ENCODE data around the gene WLS.

WLS gene

DNA sequence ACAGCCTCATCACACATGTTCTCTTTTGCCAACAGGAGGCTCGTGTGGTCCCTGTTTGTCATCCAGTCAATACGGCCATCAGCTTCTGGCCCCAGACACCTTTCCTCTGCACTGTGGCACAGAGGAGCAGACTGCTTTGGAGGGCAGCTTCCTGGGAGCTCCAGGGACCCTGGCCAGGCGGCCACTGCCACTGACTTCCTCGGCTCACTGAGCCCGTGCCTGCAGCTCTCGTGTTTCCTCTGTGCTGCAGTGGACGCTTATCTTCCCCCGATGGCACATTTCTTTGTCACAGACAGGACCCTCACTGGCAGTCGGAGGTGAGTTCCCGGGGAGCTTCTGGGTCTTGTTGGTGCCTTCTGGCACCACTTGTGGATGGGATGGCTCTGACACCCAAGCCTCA lies 114.9 kb downstream of the WLS start:
- no peak overlapping the region for H3K4me2 ChIP-seq
- H3K9ac ChIP-seq, result no peak overlapping the region

DNA sequence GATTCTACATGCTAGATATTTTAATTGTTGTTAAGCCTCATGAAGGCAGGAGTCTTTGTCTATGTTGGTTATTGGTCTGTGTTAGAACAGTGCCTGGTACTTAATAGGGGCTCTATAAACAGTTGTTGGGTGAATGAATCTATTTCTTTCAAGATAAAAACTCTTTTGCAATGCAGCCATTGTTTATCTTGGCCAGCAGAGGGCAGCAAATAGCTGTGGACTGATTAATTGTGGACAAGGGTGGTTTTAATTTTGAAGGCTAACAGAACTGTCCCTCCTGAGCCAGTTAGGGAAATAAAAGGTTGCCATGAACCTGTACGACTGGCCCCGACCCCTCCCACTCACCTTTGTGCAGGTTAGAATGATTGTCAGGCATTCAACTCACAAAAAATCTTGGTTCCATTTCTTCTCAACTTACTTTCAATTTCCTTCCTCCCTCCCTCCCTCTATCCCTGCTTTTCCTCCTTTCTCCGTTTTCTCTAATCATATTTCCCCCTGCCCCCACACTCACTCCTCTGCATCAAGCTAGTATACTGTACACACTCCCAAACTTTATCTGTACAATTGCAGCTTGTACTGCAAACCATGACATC lies 115.6 kb downstream of the WLS start:
- Histone ChIP-seq H3K4me1 (ENCODE audit: low read depth, poor library complexity, severe bottlenecking) (peaks cover 3% of the 10 kb centered on the region), H3K4me2 (0 out of 2 replicates have a peak overlapping the region, but pooled peaks have one; percentile 36), H4K20me1 (ENCODE audit: insufficient read depth) (no peaks in the 10 kb centered on the region), H2AFZ (ENCODE audit: low read depth) (peak overlapping the region; percentile 47; the same call in 1 of the 2 replicates), H3K36me3 (ENCODE audit: insufficient read depth) (no peaks in the 10 kb centered on the region), H3K27me3 (ENCODE audit: insufficient read depth, low read depth) (no peaks in the 10 kb centered on the region), H3K79me2 (ENCODE audit: insufficient read depth, low read depth) (no peaks in the 10 kb centered on the region), H3K9ac (no peak overlapping the region), H3K27ac (no peak overlapping the region), H3K4me3 (IDR thresholded peaks at IDR 0.05; ENCODE audit: insufficient read depth, low read depth, low read length) (no peak overlapping the region)
- TF ChIP-seq, protein P1, sequence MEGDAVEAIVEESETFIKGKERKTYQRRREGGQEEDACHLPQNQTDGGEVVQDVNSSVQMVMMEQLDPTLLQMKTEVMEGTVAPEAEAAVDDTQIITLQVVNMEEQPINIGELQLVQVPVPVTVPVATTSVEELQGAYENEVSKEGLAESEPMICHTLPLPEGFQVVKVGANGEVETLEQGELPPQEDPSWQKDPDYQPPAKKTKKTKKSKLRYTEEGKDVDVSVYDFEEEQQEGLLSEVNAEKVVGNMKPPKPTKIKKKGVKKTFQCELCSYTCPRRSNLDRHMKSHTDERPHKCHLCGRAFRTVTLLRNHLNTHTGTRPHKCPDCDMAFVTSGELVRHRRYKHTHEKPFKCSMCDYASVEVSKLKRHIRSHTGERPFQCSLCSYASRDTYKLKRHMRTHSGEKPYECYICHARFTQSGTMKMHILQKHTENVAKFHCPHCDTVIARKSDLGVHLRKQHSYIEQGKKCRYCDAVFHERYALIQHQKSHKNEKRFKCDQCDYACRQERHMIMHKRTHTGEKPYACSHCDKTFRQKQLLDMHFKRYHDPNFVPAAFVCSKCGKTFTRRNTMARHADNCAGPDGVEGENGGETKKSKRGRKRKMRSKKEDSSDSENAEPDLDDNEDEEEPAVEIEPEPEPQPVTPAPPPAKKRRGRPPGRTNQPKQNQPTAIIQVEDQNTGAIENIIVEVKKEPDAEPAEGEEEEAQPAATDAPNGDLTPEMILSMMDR (conservative IDR thresholded peaks at IDR 0.05; ENCODE audit: low read depth, low read length), result peak; percentile 84

More for the DNA sequence above, 114.9 kb downstream of the WLS start:
- no peaks in the 10 kb centered on the region for H3K79me2 ChIP-seq (ENCODE audit: insufficient read depth, low read depth)
- peaks cover 3% of the 10 kb centered on the region for H3K4me1 ChIP-seq (ENCODE audit: low read depth, poor library complexity, severe bottlenecking)
- H3K36me3 ChIP-seq (ENCODE audit: insufficient read depth), result no peaks in the 10 kb centered on the region
- no peaks in the 10 kb centered on the region for H4K20me1 ChIP-seq (ENCODE audit: insufficient read depth)
- no peak overlapping the region for H3K27ac ChIP-seq
- TF ChIP-seq, protein P1 (conservative IDR thresholded peaks at IDR 0.05; ENCODE audit: low read depth, low read length), result no peak
- no peaks in the 10 kb centered on the region for H3K27me3 ChIP-seq (ENCODE audit: insufficient read depth, low read depth)
- H3K4me3 ChIP-seq (IDR thresholded peaks at IDR 0.05; ENCODE audit: insufficient read depth, low read depth, low read length), result no peak overlapping the region
- no peak overlapping the region for H2AFZ ChIP-seq (ENCODE audit: low read depth)

DNA sequence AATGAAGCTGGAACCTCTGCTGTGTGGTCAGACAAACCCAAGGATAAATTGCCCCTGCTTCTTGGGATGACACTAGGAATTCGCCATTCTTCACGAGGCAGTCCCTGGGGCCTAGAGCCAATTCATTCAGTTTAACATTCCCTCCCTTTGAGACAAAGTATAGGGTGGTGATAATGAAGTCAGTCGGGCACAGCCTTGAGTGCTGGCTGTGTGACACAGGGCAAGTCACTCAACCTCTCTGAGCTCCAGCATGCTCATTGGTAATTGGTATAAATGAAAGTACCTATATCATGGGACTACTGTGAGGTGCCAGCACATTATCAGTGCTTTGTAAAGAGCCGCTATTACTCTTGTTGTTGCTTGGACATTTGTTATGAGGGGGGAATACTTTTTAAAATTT lies 117.0 kb downstream of the WLS start:
- H4K20me1 ChIP-seq (ENCODE audit: insufficient read depth), result no peaks in the 10 kb centered on the region
- no peak overlapping the region for H3K4me3 ChIP-seq (IDR thresholded peaks at IDR 0.05; ENCODE audit: insufficient read depth, low read depth, low read length)
- TF ChIP-seq, protein P1 (conservative IDR thresholded peaks at IDR 0.05; ENCODE audit: low read depth, low read length), result no peak
- no peak overlapping the region for H3K27ac ChIP-seq
- no peak overlapping the region for H2AFZ ChIP-seq (ENCODE audit: low read depth)
- no peaks in the 10 kb centered on the region for H3K27me3 ChIP-seq (ENCODE audit: insufficient read depth, low read depth)
- no peak overlapping the region for H3K4me2 ChIP-seq
- peaks cover 1% of the 10 kb centered on the region for H3K4me1 ChIP-seq (ENCODE audit: low read depth, poor library complexity, severe bottlenecking)
- H3K36me3 ChIP-seq (ENCODE audit: insufficient read depth), result no peaks in the 10 kb centered on the region
- H3K79me2 ChIP-seq (ENCODE audit: insufficient read depth, low read depth), result no peaks in the 10 kb centered on the region
- H3K9ac ChIP-seq, result no peak overlapping the region

DNA sequence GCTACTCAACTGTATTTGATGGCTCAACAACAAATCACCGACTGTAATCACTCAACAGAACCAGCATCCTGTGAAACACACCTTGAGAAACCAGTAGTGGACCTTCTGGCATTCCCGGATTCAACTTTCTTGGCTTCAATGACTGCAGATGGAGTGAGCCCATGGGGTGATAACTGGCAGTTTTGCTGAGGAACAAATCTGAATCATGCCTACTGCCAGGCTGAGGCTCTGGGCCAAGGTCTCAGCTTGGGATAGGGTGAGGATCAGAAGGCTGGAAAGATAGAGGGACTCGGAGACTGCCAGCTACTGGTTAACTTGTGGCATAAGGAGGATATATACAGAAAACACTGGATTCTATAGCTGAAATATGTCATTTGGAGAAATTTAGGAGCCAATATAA lies 118.4 kb downstream of the WLS start:
- Histone ChIP-seq H3K4me2 (no peak overlapping the region), H3K4me3 (IDR thresholded peaks at IDR 0.05; ENCODE audit: insufficient read depth, low read depth, low read length) (no peak overlapping the region), H4K20me1 (ENCODE audit: insufficient read depth) (no peaks in the 10 kb centered on the region), H3K36me3 (ENCODE audit: insufficient read depth) (no peaks in the 10 kb centered on the region), H3K4me1 (ENCODE audit: low read depth, poor library complexity, severe bottlenecking) (no peaks in the 10 kb centered on the region), H2AFZ (ENCODE audit: low read depth) (no peak overlapping the region), H3K27ac (no peak overlapping the region), H3K27me3 (ENCODE audit: insufficient read depth, low read depth) (no peaks in the 10 kb centered on the region), H3K79me2 (ENCODE audit: insufficient read depth, low read depth) (no peaks in the 10 kb centered on the region), H3K9ac (no peak overlapping the region)
- TF ChIP-seq, protein P1 (conservative IDR thresholded peaks at IDR 0.05; ENCODE audit: low read depth, low read length), result no peak
